HG02884 (cell line): ENCODE measurements around the gene PCCA.
A peak's percentile ranks its signal among the peaks of the same experiment; 100 is the strongest.
"Not testable (repeated sequence)": the region's sequence is repeated elsewhere in the genome, so short reads cannot be mapped to it uniquely, and the experiment has no call there.

Experiments
- ATAC-seq: cut with Tn5 transposase; IDR thresholded peaks from one replicate; pipeline ENCODE4 v1.9.1; 2021; ENCODE audit warnings: mild to moderate bottlenecking, moderate library complexity; ENCODE audit not compliant: unreplicated experiment

Gene PCCA

DNA sequence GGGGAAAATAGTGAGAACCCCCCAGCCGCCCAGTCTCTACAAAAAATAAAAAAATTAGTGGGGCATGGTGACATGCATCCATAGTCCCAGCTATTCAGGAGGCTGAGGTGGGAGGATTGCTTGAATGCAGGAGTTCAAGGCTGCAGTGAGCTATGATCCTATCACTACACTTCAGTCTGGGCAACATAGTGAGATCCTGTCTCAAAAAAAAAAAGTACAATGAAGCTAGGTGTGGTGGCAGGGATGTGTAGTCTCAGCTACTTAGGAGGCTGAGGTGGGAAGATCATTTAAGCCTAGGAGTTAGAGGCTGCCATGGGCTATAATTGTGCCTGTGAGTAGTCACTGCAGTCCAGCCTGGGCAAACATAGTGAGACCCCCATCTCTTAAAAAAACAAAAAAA is 8.9 kb downstream of the PCCA start:
- no peak for ATAC-seq

DNA sequence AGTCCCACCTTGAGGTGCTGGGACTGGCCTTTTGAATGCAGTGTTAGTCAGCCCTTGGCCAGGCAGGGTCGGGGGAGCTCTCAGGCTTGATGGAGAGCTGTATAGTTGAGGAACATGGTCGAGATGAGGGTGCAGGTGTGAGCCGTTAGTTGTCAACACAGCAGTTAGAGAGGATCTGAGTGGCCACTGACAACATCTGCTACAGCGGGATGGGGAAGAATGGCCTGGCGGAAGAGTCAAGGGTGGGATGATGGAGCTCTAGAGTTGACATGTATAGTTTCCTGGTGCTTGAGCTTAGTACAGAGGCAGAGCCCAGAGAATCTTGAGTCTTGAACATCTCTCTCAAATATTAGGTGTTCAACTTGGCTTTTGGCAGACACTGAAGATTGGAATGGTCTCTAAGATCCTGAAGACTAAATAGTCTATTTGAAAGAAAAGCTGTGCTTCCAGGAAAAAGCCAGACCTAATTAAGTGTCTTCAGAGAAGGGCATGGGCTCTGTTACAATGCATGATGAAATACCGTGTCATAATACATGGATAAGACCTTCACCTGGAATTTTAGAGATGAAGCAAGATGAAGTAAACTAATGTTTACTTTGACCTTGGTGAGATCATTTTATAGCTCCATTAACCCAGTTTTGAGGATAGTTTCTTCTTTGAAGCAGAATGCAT is 9.7 kb downstream of the PCCA start:
- ATAC-seq = no peak

DNA sequence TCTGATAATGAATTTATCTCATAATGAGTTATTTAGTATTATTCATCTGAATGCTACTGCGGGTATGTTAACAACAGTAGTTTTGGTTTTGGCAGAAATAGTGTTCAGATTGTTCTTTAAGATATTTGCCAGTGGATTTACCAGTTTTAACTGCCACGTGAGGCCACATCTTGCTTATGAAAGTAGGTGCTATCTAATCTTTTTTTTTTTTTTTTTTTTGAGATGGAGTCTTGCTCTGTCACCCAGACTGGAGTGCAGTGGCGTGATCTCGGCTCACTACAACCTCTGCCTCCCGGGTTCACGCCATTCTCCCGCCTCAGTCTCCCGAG is 10.2 kb downstream of the PCCA start:
- ATAC-seq = not testable (repeated sequence)

DNA sequence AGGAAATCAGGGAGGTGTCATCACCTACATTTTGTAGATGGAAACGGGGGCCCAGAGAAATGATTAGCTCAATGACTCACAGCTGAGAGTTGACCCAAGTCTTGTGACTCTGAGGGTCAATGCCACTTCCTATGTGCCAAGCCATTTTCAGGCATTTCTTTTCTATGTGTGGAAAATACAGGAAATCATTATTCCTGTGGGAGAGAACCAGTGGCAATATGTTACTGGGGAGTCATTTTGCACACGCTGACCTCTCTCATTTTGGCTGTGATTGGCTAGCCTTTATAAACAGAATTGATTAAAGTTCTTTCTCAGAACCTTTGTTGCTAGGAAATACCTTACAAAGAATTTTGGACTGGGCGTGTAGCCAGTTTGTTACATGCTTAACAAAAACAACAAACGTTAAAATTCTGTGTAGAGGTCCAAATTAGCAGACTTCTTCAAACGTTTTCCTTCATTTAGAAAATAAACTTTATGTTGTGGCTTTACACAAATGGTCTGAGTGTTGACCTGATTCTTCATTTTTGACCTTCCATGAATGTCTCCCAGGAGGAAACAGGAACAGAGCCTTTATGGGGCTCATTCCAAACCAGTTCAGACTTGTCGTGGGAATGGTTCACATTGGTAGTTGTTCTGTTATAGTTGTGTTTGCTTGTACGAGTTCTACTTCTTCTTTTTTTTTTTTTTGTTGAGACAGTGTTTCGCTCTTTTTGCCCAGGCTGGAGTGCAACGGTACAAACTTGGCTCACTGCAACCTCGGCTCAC is 11.4 kb downstream of the PCCA start:
- no peak for ATAC-seq

DNA sequence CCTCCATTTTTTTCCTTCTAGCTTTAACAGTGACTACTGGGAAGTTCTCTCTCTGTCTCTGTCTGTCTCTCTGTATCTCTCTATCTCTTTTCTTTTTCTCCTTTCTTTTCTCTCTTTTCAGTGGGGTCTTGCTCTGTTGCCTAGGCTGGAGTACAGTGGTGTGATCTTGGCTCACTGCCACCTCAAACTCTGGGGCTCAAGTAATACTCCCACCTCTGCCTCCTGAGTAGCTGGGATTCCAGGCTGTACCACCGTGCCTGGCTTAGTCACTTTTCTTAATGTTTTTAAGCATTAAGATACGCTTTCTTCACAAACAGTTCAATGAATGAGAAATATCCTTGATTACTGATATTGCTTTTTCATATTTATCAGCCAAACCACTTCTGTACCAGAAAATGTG is 13.1 kb downstream of the PCCA start:
- ATAC-seq = no peak

DNA sequence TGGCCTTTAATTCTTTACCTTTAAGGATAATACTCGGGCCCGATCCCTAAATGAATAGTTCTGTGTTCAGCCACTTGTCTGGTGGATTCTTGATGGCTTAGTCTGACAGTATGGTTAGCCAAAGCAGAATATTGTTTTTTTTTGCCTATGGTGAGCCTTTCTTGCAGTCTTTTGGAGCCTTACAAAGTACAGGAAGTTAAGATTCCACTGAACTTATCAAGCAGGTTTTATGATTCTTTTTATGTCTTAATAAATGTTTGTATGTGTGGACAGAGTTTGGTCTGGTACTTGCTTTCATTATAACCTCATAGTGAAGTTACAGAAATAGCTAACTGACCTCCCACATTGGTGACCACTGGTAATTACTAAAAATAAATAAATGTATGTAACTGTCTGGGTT is 17.1 kb downstream of the PCCA start:
- ATAC-seq = no peak

DNA sequence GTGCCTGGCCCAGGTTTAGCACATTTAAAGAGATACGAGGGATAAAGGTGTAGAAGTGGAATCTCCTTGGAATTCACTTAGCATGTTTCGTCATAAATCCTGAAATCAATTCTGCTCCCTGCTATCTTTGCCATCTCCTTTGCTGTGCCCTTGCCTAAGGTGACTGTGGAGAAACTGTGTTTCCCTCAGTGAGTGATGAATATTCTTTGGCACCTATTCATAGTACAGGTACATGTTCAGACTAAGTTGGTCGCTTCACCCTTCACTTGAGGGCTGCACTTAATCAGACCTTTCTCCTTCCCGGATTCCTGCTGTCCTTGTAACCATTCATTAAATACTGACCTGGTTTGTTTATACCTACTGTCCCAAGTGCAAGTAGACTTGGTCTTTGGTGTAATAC is 17.8 kb downstream of the PCCA start:
- ATAC-seq = no peak

DNA sequence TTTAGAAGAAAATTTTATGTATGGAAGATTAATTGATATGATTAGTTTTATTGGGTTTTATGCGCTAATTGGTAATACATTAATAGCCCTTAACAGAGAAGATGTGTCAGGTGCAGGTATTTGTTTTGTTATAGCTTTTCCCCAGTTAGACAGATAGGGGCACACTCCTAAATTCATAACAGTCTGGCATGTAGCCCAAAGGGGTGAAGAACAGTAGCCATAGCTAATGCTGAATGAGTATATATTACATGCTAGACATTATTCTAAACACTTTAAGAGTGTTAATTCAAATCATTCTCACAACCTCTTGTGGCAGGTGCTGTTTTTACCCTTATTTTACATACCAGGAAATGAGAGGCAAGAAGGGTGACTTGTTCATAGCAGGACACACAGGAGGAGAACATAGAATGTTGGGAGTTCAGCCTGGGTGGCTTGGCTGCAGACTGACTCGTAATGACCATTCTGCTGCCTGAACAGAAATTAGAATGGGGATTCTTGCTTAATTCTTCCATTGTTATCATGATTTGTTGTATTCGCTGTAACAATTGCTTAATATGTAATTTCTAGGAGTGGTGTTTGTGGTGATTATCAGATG is 20.1 kb downstream of the PCCA start:
- ATAC-seq = no peak

DNA sequence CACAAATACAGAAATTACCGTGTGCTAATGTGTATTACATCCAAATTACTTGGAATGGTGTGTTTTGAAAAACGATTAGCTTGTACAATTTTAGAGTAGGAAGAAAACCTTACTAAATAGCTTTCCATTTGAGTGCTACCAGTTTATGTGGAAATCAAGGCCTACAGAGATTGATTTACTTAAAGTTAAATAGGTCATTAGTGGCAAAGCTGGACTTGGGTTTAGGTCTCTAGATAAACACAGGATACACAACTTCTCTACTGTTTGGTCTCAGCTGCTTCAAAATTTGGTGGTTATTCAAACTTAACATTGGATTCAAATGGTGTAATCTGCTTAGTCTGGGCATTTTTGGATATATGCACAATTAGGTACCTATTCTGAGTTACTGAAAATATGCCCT is 21.4 kb downstream of the PCCA start:
- no peak for ATAC-seq

DNA sequence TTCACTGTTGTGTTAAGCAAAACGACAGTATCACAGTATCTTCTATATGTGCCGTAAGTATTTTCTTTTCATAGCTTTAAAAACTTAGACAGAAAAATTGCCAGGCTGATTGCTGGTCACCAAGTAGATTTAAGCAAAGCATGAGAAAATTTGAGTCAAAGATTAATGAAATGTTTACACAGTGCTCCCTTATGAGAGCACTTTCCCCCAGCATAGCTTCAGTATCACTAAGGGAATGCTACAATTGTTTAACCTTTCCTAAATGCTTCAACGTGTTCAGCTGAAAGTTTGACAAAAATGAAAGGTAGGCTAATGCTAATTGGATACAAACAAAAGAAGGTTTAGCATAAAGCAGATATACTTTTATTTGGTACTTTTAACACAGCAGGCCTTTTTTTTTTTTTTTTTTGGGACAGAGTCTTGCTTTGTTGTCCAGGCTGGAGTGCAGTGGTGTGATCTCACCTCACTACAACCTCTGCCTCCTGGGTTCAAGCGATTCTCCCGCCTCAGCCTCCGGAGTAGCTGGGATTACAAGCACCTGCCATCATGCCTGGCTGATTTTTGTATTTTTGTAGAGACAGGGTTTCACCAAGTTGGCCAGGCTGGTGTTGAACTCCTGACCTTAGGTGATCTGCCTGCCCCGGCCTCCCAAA is 23.4 kb downstream of the PCCA start:
- ATAC-seq = no peak

DNA sequence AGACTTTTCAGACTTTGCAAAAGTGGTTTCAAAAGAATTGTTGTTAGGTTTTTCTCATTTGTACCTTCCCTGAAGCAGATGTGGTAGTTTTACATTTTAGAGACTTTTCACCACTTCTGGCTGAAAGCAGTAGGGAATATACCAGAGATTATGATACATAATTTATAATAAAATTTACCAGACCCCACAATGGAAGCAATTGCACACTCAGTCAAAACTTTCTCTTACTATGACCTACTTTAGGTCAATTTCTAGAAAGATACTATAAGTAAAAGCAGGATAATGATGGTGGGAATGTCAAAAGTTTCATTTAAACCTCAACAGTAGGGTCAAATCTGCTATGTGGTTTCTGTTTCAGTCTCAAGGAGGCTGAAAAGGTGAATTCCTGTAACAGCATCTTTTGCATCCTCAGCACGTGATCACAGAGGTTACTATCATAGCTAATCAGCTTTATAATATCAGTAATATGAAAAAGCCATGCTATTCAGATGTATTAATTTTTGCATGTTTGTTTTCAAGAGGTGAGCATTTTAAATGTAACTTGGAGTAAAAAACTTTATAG is 26.9 kb downstream of the PCCA start:
- peak; percentile 72 for ATAC-seq

DNA sequence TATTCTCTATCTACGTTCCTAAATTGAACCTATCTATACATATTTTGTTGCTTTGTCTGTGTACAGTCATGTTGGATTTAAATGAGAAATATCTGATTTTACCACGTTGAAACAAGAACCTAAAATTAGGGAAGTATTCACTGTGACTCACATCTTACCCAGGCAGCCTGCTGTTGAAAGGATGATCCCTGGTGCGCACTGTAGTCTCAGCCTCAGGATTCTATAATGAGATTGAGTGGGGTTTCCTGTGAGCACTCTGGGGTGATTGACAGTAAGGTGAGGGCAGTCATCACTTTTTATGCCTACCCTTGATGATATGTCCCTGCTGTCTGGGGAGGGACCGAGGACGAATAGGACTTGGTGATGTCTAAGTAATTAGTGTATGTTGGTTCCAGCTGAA is 35.4 kb downstream of the PCCA start:
- ATAC-seq = no peak

DNA sequence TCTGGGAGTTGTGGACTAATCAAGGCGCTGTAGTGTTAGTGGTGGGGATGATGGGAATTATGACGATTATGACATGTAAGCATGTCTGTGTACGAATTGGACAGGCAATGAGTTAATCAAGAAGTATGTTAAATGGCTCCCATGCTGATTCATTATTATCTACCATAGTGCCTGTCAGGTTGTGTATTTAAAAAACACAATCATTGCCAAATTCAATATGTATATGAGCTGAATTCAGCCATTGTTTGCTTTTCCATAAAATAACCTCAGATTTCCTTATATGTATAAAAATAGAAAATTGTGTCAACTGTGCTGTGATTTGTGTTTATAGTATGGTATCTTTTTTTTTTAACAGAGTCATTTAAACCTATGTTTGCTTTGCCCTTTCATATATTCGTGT is 37.1 kb downstream of the PCCA start:
- ATAC-seq = no peak

DNA sequence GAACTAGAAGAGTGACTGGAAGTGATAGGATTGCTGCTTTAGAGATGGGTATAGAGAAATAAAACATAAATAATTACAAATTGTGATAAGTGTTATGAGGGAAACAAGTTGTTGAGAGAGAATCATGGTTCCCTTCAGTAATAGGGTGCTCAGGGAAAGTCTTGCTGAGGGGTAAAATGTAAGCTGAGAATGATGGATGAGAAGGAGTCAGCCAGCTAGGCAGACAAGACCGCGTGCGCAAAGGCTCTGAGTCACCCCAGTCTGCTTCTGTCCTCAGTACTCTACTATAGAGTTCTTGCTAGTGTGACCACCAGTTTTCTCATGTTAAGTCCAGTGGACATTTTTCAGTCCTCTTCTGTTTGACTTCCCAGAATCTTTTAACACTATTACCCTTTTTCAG is 39.5 kb downstream of the PCCA start:
- no peak for ATAC-seq

DNA sequence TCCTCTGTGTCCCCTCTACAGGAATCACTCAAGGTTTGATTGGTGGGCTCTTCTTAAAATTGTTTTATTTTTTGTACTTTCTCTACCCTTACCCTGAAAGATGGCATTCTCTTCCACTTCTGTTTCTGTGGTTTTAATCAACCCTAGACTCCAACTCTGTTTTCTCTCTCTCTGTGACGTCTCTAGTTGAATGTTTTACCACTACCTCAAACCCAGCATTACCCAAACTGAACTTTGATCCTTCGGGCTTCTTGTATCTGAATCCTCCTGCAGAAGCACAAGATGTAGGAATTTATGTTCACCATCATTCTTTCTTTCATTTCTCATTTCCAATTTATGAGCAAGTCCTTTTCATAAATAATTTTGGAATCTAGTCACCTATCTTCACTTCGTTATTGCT is 39.9 kb downstream of the PCCA start:
- ATAC-seq = no peak

DNA sequence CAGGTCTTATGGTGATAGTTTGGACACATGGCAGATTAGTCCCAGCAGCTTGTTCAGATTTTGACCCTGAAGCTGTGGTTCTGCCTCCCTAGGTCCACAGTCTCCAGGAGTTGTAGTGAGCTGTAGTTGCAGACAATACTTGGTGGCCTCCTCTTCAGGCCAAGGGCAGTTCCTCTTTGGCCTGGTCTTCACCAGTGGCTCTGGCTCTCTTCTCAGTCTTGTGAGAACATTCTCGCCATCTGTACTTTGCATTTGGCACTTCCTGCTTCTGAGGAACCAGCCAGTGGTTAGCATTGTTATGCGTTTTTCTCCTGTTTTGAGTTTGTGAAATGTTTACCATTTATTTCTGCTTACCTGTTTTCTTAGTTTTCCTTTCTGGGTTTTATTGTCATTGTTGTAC is 40.7 kb downstream of the PCCA start:
- ATAC-seq = peak; percentile 67

DNA sequence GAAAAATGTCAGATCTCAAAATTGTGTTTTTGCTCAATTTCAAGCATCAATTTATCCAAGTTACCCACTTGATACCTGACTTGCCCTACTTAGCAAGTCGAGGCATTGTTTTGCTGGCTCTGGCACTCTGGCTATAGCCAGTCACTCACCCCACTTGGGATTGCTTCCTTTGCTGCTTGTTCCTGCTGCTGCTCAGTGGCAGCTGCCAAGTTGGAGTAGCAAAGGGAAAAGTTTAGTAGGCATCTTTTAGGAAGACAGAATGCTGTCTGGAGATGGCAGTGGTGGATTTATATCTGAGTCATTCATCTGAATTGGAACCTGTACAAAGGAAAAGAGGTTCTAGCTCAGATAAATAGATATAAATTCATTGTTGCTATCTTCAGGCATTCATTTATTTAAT is 41.2 kb downstream of the PCCA start:
- ATAC-seq = no peak

DNA sequence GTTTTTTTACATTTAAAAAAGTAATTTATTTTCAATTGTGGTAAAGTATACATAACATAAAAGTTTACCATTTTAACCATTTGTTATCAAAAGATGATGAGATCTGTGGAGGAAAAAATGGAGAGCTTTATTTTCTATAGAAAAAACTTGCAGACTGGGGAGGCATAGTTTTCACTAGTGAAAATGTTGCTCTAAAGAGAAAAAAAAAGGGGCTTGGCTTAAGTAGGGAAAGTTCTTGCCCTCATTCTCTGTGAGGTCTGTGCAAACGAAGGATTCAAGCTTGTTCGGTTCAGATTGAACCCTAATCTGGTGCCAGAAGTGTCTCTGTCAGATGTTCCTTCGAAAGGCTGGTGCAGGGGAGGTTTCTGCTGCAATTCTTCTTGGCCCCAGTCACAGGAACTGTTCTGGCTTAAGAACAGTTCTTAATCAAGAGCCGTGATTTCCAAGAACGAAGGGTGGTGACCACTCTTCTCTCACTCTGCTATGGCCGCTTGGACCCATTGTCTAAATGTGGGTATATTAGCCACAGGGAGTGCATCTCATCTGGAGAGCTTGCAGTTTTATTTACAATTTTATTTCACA is 42.1 kb downstream of the PCCA start:
- no peak for ATAC-seq

DNA sequence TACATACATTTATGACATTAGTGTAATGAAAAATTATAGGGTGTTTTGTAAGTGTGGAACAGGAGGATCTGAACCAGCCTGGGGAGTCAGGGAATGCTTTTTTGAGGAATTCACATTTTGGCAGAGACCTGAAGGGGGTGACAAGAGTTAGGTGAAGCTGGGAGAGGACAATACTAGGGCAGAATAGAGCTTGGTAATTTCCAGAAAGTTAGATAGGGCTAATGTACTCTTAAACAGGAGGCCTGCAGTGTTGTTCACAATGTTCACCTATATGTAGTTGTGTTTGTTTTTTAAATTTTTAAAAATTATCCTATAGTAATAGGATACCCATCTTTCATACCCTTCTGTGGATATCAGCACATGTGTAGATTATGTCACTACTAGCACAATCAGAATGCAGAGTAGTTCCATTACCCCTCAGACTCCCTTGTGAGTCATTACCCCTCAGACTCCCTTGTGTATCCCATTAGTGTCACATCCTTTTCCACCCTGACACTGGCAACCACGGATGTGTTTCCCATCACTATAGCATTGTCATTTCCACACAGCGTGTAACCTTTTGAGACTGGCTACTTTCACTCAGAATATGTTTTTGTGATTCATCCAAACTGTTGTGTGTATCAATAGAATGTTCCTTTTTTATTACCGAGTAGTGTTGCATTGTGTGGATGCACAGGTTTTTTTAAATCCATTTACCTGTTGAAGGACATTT is 43.1 kb downstream of the PCCA start:
- ATAC-seq = no peak

DNA sequence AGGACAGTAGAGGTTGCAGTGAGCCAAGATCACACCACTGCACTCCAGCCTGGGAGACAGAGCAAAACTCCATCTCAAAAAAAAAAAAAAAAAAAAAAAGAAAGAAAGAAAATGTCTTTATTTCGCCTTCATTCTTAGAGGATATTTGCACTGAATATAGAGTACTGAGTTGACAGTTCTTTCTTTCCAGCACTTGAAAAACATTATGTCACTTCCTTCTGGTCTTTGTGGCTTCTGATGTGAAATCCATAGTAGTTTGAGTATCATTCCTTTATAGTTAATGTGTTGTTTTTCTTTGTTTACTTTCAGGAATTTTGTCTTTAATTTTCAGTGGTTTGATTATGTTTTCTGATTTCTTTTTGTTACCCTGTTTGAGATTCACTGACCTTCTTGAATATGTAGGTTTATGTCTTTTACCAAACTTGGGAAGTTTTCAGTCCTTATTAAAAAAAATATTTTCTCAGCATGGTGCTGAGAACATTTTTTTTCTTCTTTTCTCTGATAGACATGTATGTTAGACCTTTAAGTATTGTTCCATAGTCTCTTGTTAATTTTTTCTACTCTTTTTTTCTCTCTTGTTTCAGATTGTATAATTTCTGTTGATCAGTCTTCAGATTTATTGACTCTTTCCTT is 50.1 kb downstream of the PCCA start:
- no peak for ATAC-seq
